Endothelial cell of umbilical vein (primary cell): ENCODE results near the gene PFDN4. TPM values are rescaled to one million over a fixed set of nuclear protein-coding genes. Genes with fewer than 3 reads are reported as not detected.

Experiments
- BruUV-seq: library from RNA; stranded (reverse); fragments of 400-500 nt; replicated peaks from 2 replicates; lab custom pipeline; 2021; lab: Mats Ljungman, UMichigan
- CTCF ChIA-PET: fragments of 300-600, 350-600 bp; sonication (Branson Sonifier 250); formaldehyde crosslinking; loops from one replicate; lab custom pipeline; 2021; ENCODE audit warnings: antibody characterized with exemption, inconsistent platforms; lab: Charles Lee
- POLR2A ChIA-PET: fragments of 300-600, 350-600 bp; sonication (Branson Sonifier 250); formaldehyde crosslinking; loops from one replicate; lab custom pipeline; 2021; ENCODE audit warnings: antibody characterized with exemption, inconsistent platforms; lab: Charles Lee
- DNase-seq: peaks from one replicate; pipeline ENCODE4 v3.0.0-alpha.2; 2011; ENCODE audit warnings: low read depth, low spot score
- FAIRE-seq: peaks from 2 replicates; lab custom pipeline; 2011; peaks lifted over from hg19 to GRCh38; lab: Jason Lieb, UNC
- H2AFZ ChIP-seq: 2 replicates; pipeline ENCODE4 v1.6.0; 2012; ENCODE audit warnings: low read depth, low read length, control low read depth, inconsistent platforms
- H3K27ac ChIP-seq: 2 replicates; pipeline ENCODE4 v1.5.1; 2011; ENCODE audit warnings: low read depth, mild to moderate bottlenecking, control low read depth, low read length, moderate library complexity; ENCODE audit not compliant: insufficient read depth
- H3K27me3 ChIP-seq, 2 experiments: 2 replicates each; pipeline versions ENCODE4 v1.6.0 to v1.6.1; 2011; ENCODE audit warnings: low read length in 2 of 2, mixed read lengths in 1 of 2; ENCODE audit not compliant: control insufficient read depth in 2 of 2, insufficient read depth in 2 of 2
- H3K36me3 ChIP-seq, 2 experiments: 2 replicates in 1 of 2; 3 replicates in 1 of 2; pipeline ENCODE4 v1.5.1; 2011; ENCODE audit warnings: low read length in 2 of 2, mild to moderate bottlenecking in 1 of 2, moderate library complexity in 1 of 2; ENCODE audit not compliant: control insufficient read depth in 2 of 2, insufficient read depth in 2 of 2; ENCODE audit errors: extremely low read depth in 1 of 2
- H3K4me1 ChIP-seq: 3 replicates; pipeline ENCODE4 v1.5.1; 2011; ENCODE audit warnings: mild to moderate bottlenecking, low read length; ENCODE audit not compliant: control insufficient read depth, insufficient read depth; ENCODE audit errors: extremely low read depth
- H3K4me2 ChIP-seq: 2 replicates; pipeline ENCODE4 v1.6.1; 2011; ENCODE audit warnings: low read length, control low read depth, mixed read lengths; ENCODE audit not compliant: insufficient read depth
- H3K4me3 ChIP-seq, 3 experiments: fragments of 200-600 bp in 1 of 3; sonication (generic), shearing (Covaris generic) in 1 of 3; replicated peaks in 1 of 3; 2 replicates each; pipeline ENCODE4 v1.5.1; 2011 to 2016; ENCODE audit warnings: control low read depth in 3 of 3, low read length in 3 of 3, mild to moderate bottlenecking in 2 of 3, inconsistent platforms in 1 of 3, low read depth in 1 of 3, moderate library complexity in 1 of 3; ENCODE audit not compliant: insufficient read depth in 1 of 3
- H3K79me2 ChIP-seq: 2 replicates; pipeline ENCODE4 v1.6.0; 2012; ENCODE audit warnings: low read length, inconsistent platforms; ENCODE audit not compliant: control insufficient read depth, insufficient read depth
- H3K9ac ChIP-seq: replicated peaks from 2 replicates; pipeline ENCODE3; 2011; ENCODE audit warnings: low read length, control low read depth; ENCODE audit not compliant: insufficient read depth; ENCODE audit errors: extremely low read depth
- H3K9me1 ChIP-seq: replicated peaks from 3 replicates; pipeline ENCODE4 v1.6.0; 2011; ENCODE audit warnings: mild to moderate bottlenecking, low read length; ENCODE audit not compliant: control insufficient read depth, insufficient read depth; ENCODE audit errors: extremely low read depth
- H3K9me3 ChIP-seq: replicated peaks from 2 replicates; pipeline ENCODE4 v1.5.1; 2012; ENCODE audit warnings: low read length, inconsistent platforms; ENCODE audit not compliant: control insufficient read depth, insufficient read depth
- H4K20me1 ChIP-seq: replicated peaks from 2 replicates; pipeline ENCODE3; 2011; ENCODE audit warnings: mild to moderate bottlenecking, low read length; ENCODE audit not compliant: control insufficient read depth, insufficient read depth; ENCODE audit errors: extremely low read depth
- EZH2 ChIP-seq: IDR thresholded peaks from 2 replicates; pipeline ENCODE4 v1.6.1; 2012; ENCODE audit warnings: borderline replicate concordance, low read depth, mild to moderate bottlenecking, moderate library complexity, low read length, inconsistent platforms; ENCODE audit not compliant: severe bottlenecking
- FOS ChIP-seq: IDR thresholded peaks from 2 replicates; pipeline ENCODE4 v1.6.1; 2011; ENCODE audit warnings: mild to moderate bottlenecking, low read length, moderate library complexity, borderline replicate concordance; ENCODE audit not compliant: insufficient read depth
- GATA2 ChIP-seq: IDR thresholded peaks from 2 replicates; pipeline ENCODE4 v1.7.0; 2011; ENCODE audit warnings: low read depth, mild to moderate bottlenecking, moderate library complexity, mixed read lengths, low read length; ENCODE audit not compliant: insufficient read length, insufficient read depth
- JUN ChIP-seq: IDR thresholded peaks from 2 replicates; pipeline ENCODE4 v1.6.1; 2011; ENCODE audit warnings: borderline replicate concordance, low read depth; ENCODE audit not compliant: insufficient read length, insufficient read depth
- MYC ChIP-seq: IDR thresholded peaks from one replicate; pipeline ENCODE4 v1.6.1; 2011; ENCODE audit warnings: mild to moderate bottlenecking, low read depth, low read length
- POLR2A ChIP-seq: IDR thresholded peaks from 2 replicates; pipeline ENCODE4 v1.6.1; 2012; ENCODE audit warnings: low read depth, mild to moderate bottlenecking, control low read depth, low read length
- POLR2AphosphoS5 ChIP-seq: IDR thresholded peaks from 2 replicates; pipeline ENCODE4 v1.6.1; 2012; ENCODE audit warnings: low read depth, mild to moderate bottlenecking, control low read depth, low read length, moderate library complexity; ENCODE audit not compliant: insufficient read depth
- dilution Hi-C: fragments of 300-500 bp; cut with MboI; formaldehyde crosslinking; loops from one replicate; pipeline ENCODE4 v1.15.0; 2019; ENCODE audit warnings: low sequenced_read_pairs; ENCODE audit not compliant: extremely low pct_ligation_motif_present
- intact Hi-C: fragments of 100-400 bp; cut with micrococcal nuclease; formaldehyde crosslinking; loops from one replicate; pipeline ENCODE4 v1.10.0; 2022
- polyA plus RNA-seq, 4 experiments: library from polyadenylated mRNA; depleted of rRNA in 3 of 4; stranded (reverse) in 3 of 4; unstranded in 1 of 4; fragments of >200 nt; gene quantifications; 2 replicates each; pipeline versions ENCODE4 v1.2.1 to v1.2.3, GENCODE V29; 2011 to 2012; ENCODE audit warnings: missing spikeins in 1 of 4
- total RNA-seq: library from RNA; stranded (reverse); gene quantifications from 2 replicates; pipeline ENCODE4 v1.2.3, GENCODE V29; 2021
- TF ChIP-seq, protein P1 (sequence below), 2 donors: IDR thresholded peaks; 1 replicate in 1 of 2; 2 replicates in 1 of 2; pipeline ENCODE4 v1.5.1; 2011; ENCODE audit warnings: low read length in 2 of 2, mild to moderate bottlenecking in 2 of 2, moderate library complexity in 2 of 2, control low read depth in 1 of 2, inconsistent platforms in 1 of 2, low read depth in 1 of 2; ENCODE audit not compliant: insufficient read depth in 1 of 2; ENCODE audit errors: extremely low read depth in 1 of 2
- TF ChIP-seq, protein P2 (sequence below): IDR thresholded peaks from 2 replicates; pipeline ENCODE4 v1.6.1; 2011; ENCODE audit not compliant: insufficient read depth, insufficient read length

Gene PFDN4
- total and polyA plus RNA-seq, 2 donors (not counting 3 experiments of a cell fraction or from before 2014, with no cell fraction given) = 17.5 to 44.2 TPM

- H3K27me3 ChIP-seq = no peaks in the 10 kb centered on the region
- no peaks in the 10 kb centered on the region for H4K20me1 ChIP-seq
- H3K4me2 ChIP-seq = no peak overlapping the region
- CTCF ChIA-PET = interaction anchor here (0.7 kb wide), 1 partner anchor 9 kb away, joined by 3 read pairs; no protein-coding TSS in a partner anchor
- DNase-seq (no peak), FAIRE-seq (no peak)
- no peaks in the 10 kb centered on the region for H3K9me1 ChIP-seq
- H3K4me3 ChIP-seq = no peak overlapping the region
- H3K36me3 ChIP-seq = no peaks in the 10 kb centered on the region
- intact Hi-C loops (loop anchor here (10.0 kb wide), 1 partner anchor 1718 kb away; no protein-coding TSS in a partner anchor), dilution Hi-C loops (no loop called here)
- no peak overlapping the region for H2AFZ ChIP-seq
- BruUV-seq = no TSS peak
- no peak overlapping the region for H3K27ac ChIP-seq
- H3K4me1 ChIP-seq = peaks cover 9% of the 10 kb centered on the region
- H3K9ac ChIP-seq = no peak overlapping the region
- POLR2A ChIA-PET = no interaction called here
- peaks cover 53% of the 10 kb centered on the region for H3K79me2 ChIP-seq
- H3K9me3 ChIP-seq = no peaks in the 10 kb centered on the region
- no peak for TF ChIP-seq FOS
- TF ChIP-seq EZH2 = no peak
- TF ChIP-seq, protein P1, sequence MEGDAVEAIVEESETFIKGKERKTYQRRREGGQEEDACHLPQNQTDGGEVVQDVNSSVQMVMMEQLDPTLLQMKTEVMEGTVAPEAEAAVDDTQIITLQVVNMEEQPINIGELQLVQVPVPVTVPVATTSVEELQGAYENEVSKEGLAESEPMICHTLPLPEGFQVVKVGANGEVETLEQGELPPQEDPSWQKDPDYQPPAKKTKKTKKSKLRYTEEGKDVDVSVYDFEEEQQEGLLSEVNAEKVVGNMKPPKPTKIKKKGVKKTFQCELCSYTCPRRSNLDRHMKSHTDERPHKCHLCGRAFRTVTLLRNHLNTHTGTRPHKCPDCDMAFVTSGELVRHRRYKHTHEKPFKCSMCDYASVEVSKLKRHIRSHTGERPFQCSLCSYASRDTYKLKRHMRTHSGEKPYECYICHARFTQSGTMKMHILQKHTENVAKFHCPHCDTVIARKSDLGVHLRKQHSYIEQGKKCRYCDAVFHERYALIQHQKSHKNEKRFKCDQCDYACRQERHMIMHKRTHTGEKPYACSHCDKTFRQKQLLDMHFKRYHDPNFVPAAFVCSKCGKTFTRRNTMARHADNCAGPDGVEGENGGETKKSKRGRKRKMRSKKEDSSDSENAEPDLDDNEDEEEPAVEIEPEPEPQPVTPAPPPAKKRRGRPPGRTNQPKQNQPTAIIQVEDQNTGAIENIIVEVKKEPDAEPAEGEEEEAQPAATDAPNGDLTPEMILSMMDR (IDR thresholded peaks at IDR 0.05; ENCODE audit: extremely low read depth in 1 of 2, insufficient read depth in 1 of 2, low read depth in 1 of 2, low read length in 2 of 2) = no peak
- TF ChIP-seq POLR2A = no peak
- TF ChIP-seq MYC = no peak
Observed at GRCh38 chr20:54212871-54213270, 5.0 kb downstream of the PFDN4 start.

DNA sequence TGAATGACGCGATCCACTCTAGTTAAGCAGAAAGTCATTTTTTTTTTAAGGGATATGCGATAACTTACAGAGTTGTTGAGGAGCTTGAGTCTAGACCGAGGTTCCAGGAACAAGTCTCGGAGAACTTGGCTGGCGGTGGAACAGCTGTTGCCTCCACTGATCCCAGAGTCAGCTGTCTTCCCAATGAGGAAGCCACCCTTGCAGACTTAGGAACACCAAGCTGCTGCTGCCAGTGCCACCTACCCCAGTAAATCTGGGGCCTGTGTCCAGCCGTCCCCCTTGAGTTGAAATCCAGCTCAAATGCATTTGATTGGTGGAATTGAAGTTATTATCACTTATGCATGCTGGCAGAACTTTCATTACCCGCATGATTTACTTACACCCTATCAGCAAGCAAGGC, 6.7 kb downstream of the PFDN4 start:
- Histone ChIP-seq H3K9me3 (no peaks in the 10 kb centered on the region), H3K4me3 (no peak overlapping the region), H3K4me2 (no peak overlapping the region), H3K27me3 (no peaks in the 10 kb centered on the region), H2AFZ (no peak overlapping the region), H3K27ac (no peak overlapping the region), H3K9ac (no peak overlapping the region), H3K4me1 (peaks cover 6% of the 10 kb centered on the region), H3K36me3 (no peaks in the 10 kb centered on the region), H4K20me1 (no peaks in the 10 kb centered on the region), H3K9me1 (no peaks in the 10 kb centered on the region), H3K79me2 (peaks cover 38% of the 10 kb centered on the region)
- no TSS peak for BruUV-seq
- dilution Hi-C loops = no loop called here
- intact Hi-C loops = loop anchor here (10.0 kb wide), 1 partner anchor 1720 kb away; no protein-coding TSS in a partner anchor
- FAIRE-seq (no peak), DNase-seq (no peak)
- TF ChIP-seq MYC (no peak), POLR2AphosphoS5 (no peak), GATA2 (no peak), POLR2A (no peak), FOS (no peak), JUN (no peak), EZH2 (no peak)
- TF ChIP-seq, protein P1 (IDR thresholded peaks at IDR 0.05; ENCODE audit: extremely low read depth in 1 of 2, insufficient read depth in 1 of 2, low read depth in 1 of 2, low read length in 2 of 2) = no peak
- TF ChIP-seq, protein P2, sequence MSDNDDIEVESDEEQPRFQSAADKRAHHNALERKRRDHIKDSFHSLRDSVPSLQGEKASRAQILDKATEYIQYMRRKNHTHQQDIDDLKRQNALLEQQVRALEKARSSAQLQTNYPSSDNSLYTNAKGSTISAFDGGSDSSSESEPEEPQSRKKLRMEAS = no peak
- ChIA-PET CTCF (interaction anchor here (1.0 kb wide), 1 partner anchor 431 kb away, joined by 4 read pairs; no protein-coding TSS in a partner anchor), POLR2A (no interaction called here)
